Testis (tissue), 3 donors: Measurements from ENCODE around the gene PRR18. TPM values are rescaled to one million over a fixed set of nuclear protein-coding genes. Genes with fewer than 3 reads are reported as not detected.
A peak's percentile ranks its signal among the peaks of the same experiment; 100 is the strongest.

Source experiments
- DNase-seq: peaks from one replicate; pipeline ENCODE4 v3.0.0-alpha.2; 2019
- H3K27ac ChIP-seq, 2 donors: fragments of 200-600 bp; sonication (generic); one replicate each; pipeline ENCODE4 v1.5.1; 2019
- H3K27me3 ChIP-seq: fragments of 200-600 bp; sonication (generic); one replicate; pipeline ENCODE4 v1.5.1; 2019
- H3K36me3 ChIP-seq: fragments of 200-600 bp; sonication (generic); one replicate; pipeline ENCODE4 v1.5.1; 2017; ENCODE audit warnings: low read depth; ENCODE audit errors: missing control alignments
- H3K4me1 ChIP-seq: fragments of 200-600 bp; sonication (generic); one replicate; pipeline ENCODE4 v1.5.1; 2019
- H3K4me3 ChIP-seq, 2 donors: fragments of 200-600 bp; sonication (generic); one replicate each; pipeline ENCODE4 v1.5.1; 2017 to 2019
- H3K9me3 ChIP-seq: fragments of 200-600 bp; sonication (generic); one replicate; pipeline ENCODE4 v1.5.1; 2017
- CTCF ChIP-seq, 3 experiments: fragments of 450-650 bp in 2 of 3; fragments of 200-600 bp in 1 of 3; sonication (generic) in 1 of 3; IDR thresholded peaks; one replicate each; pipeline ENCODE4 v1.5.1; 2016 to 2019; ENCODE audit warnings: antibody characterized with exemption in 3 of 3, mild to moderate bottlenecking in 2 of 3, moderate library complexity in 1 of 3
- POLR2A ChIP-seq: fragments of 450-650 bp; IDR thresholded peaks from one replicate; pipeline ENCODE4 v1.6.1; 2017; ENCODE audit warnings: antibody characterized with exemption, mild to moderate bottlenecking, moderate library complexity
- WGBS, 2 donors: methylation state at CpG; one replicate each; pipeline ENCODE4 v1.1.5; 2018; 5-methylcytosine and 5-hydroxymethylcytosine counted together
- intact Hi-C: fragments of 100-400 bp; cut with DNase I; formaldehyde crosslinking; loops from one replicate; pipeline ENCODE4 v1.15.1; 2023; ENCODE audit warnings: low total_unique reads
- polyA plus RNA-seq: library from polyadenylated mRNA; stranded (reverse); fragments of 350-450 nt; fragmentation: Illumina TruSeq; extraction: RNeasy Lipid Tissue Mini Kit (QIAGEN cat#74804); gene quantifications from one replicate; pipeline ENCODE4 v1.2.3, GENCODE V29; 2014; ENCODE audit warnings: low read depth, low replicate concordance; ENCODE audit not compliant: insufficient read depth
- total RNA-seq, 2 donors: library from RNA; depleted of rRNA; stranded (reverse); fragments of >200 nt; gene quantifications; one replicate each; pipeline ENCODE4 v1.2.3, GENCODE V29; 2016

The PRR18 gene
- total and polyA plus RNA-seq, 3 donors from 2014 or later: 0.16 to 0.62 (median 0.39) TPM

DNA sequence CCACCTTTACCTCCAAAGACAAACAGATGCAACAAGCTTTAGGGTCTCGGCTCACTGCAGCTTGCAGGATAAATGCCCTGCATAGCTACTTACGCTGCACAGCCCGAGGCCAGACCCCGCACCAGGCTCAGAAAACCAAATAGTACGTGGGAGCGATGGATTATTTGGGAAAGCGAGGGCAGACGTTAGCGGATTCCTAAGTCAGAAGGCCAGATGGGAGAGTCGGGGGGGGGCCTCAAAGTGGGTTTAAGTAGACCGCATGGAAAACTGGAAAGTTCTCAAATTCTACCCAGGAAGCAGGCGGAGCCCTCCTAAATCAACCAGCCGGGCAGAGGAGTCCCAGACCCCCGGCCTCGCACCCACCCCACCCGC, 33.8 kb upstream of the PRR18 start:
- Histone ChIP-seq H3K27me3 (no peaks in the 10 kb centered on the region), H3K9me3 (no peaks in the 10 kb centered on the region), H3K4me3 (peak overlapping the region; percentile 89 to 97), H3K36me3 (no peaks in the 10 kb centered on the region), H3K27ac (peak overlapping the region; percentile 85 to 86), H3K4me1 (peaks cover 16% of the 10 kb centered on the region)
- WGBS, 2 donors: 0% methylated on average over 11 to 16 of the region's 16 CpGs
- peak; percentile 34 for DNase-seq
- intact Hi-C loops: no loop called here
- no peak for TF ChIP-seq CTCF (IDR thresholded peaks at IDR 0.05)
- no peak for TF ChIP-seq POLR2A

DNA sequence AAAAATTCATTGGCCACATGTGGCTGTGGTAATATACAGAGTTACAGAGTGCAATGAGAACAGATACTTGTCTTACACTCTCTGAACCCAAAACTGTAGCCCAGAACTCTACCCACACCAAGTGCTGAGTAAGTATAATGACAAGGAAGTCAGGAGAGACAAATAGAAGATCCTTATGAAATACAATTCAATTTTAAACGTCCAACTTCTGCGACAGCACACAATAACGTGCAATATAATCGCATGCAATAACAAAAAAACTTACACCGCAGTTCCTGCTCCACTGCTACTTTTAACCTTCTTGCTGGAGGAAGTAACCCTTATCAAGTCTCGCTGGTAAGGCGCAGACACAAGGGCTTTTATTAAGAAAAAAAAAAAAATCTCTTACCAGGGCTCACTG, 33.3 kb upstream of the PRR18 start:
- Histone ChIP-seq H3K4me3 (peak overlapping the region; percentile 89 to 97), H3K27me3 (no peaks in the 10 kb centered on the region), H3K36me3 (no peaks in the 10 kb centered on the region), H3K9me3 (no peaks in the 10 kb centered on the region), H3K4me1 (peaks cover 16% of the 10 kb centered on the region), H3K27ac (no peak overlapping the region)
- 12 to 14% methylated on average over 7 of the region's 7 CpGs for WGBS, 2 donors
- no peak for TF ChIP-seq CTCF (IDR thresholded peaks at IDR 0.05)
- intact Hi-C loops: no loop called here
- DNase-seq: no peak

GRCh38 chr6:166338854-166339253, 30.7 kb upstream of the PRR18 start:
- no peak overlapping the region for H3K4me3 ChIP-seq
- TF ChIP-seq CTCF (IDR thresholded peaks at IDR 0.05) (no peak), POLR2A (no peak)
- H3K27ac ChIP-seq: no peak overlapping the region
- peaks cover 16% of the 10 kb centered on the region for H3K4me1 ChIP-seq
- no peak for DNase-seq
- intact Hi-C loops: no loop called here
- no peaks in the 10 kb centered on the region for H3K27me3 ChIP-seq
- no peaks in the 10 kb centered on the region for H3K9me3 ChIP-seq
- WGBS, 2 donors: 96 to 98% methylated on average over 9 of the region's 9 CpGs
- no peaks in the 10 kb centered on the region for H3K36me3 ChIP-seq

- Histone ChIP-seq H3K9me3 (no peaks in the 10 kb centered on the region), H3K4me3 (no peak overlapping the region), H3K27ac (no peak overlapping the region), H3K4me1 (peaks cover 16% of the 10 kb centered on the region), H3K36me3 (no peaks in the 10 kb centered on the region), H3K27me3 (no peaks in the 10 kb centered on the region)
- intact Hi-C loops: no loop called here
- 49 to 72% methylated on average over 3 of the region's 3 CpGs for WGBS, 2 donors
- TF ChIP-seq POLR2A (no peak), CTCF (IDR thresholded peaks at IDR 0.05) (no peak)
- no peak for DNase-seq
Measured at GRCh38 chr6:166336847-166337246, 28.7 kb upstream of the PRR18 start.

GRCh38 chr6:166335378-166336302, 27.4 kb upstream of the PRR18 start:
- intact Hi-C loops: no loop called here
- Histone ChIP-seq H3K9me3 (no peaks in the 10 kb centered on the region), H3K4me3 (no peak overlapping the region), H3K27ac (no peak overlapping the region), H3K36me3 (no peaks in the 10 kb centered on the region), H3K27me3 (no peaks in the 10 kb centered on the region), H3K4me1 (peaks cover 4% of the 10 kb centered on the region)
- TF ChIP-seq POLR2A (no peak), CTCF (IDR thresholded peaks at IDR 0.05) (no peak)
- no peak for DNase-seq
- 76 to 80% methylated on average over 11 of the region's 11 CpGs for WGBS, 2 donors
